NB4 (cell line): ENCODE measurements around the gene ADCY1.
"Not testable (repeated sequence)": the region's sequence is repeated elsewhere in the genome, so short reads cannot be mapped to it uniquely, and the experiment has no call there.

Source experiments
- DNase-seq: peaks from one replicate; pipeline ENCODE4 v3.0.0; 2010; ENCODE audit warnings: low read depth
- H3K4me3 ChIP-seq: one replicate; pipeline ENCODE4 v1.5.1; 2011; ENCODE audit warnings: mild to moderate bottlenecking, low read depth, low read length, moderate library complexity
- MAX ChIP-seq: IDR thresholded peaks from 2 replicates; pipeline ENCODE4 v1.6.1; 2011; ENCODE audit warnings: low read depth, low read length
- MYC ChIP-seq: IDR thresholded peaks from 2 replicates; pipeline ENCODE4 v1.6.1; 2011; ENCODE audit warnings: low read depth, low read length
- POLR2A ChIP-seq: IDR thresholded peaks from 2 replicates; pipeline ENCODE4 v1.6.1; 2011; ENCODE audit warnings: mild to moderate bottlenecking; ENCODE audit not compliant: insufficient read length; ENCODE audit errors: extremely low read depth

Gene ADCY1

GRCh38 chr7:45768516-45769394 lies 194.6 kb downstream of the ADCY1 start:
- H3K4me3 ChIP-seq, result peak overlapping the region; percentile 72
- TF ChIP-seq MYC, result peak; percentile 74
- TF ChIP-seq MAX, result 0 out of 2 replicates have a peak, but pooled peaks have one; percentile 51
- peak; percentile 58 for TF ChIP-seq POLR2A
- peak; percentile 100 for DNase-seq

- peak overlapping the region; percentile 72 for H3K4me3 ChIP-seq
- DNase-seq, result not testable (repeated sequence)
Measured at GRCh38 chr7:45769626-45770025, 195.5 kb downstream of the ADCY1 start.
